ENCODE results near the gene MSTN.
A peak's percentile ranks its signal among the peaks of the same experiment; 100 is the strongest.
"Not testable (repeated sequence)": the region's sequence is repeated elsewhere in the genome, so short reads cannot be mapped to it uniquely, and the experiment has no call there.

Gene MSTN

GRCh38 chr2:190063624-190064023 is 1.1 kb upstream of the MSTN start:
- no peak for DNase-seq

GRCh38 chr2:190062053-190062452 is 476 bp downstream of the MSTN start:
- no peak for DNase-seq

GRCh38 chr2:190060626-190061025 is 1.9 kb downstream of the MSTN start:
- DNase-seq = no peak

DNA sequence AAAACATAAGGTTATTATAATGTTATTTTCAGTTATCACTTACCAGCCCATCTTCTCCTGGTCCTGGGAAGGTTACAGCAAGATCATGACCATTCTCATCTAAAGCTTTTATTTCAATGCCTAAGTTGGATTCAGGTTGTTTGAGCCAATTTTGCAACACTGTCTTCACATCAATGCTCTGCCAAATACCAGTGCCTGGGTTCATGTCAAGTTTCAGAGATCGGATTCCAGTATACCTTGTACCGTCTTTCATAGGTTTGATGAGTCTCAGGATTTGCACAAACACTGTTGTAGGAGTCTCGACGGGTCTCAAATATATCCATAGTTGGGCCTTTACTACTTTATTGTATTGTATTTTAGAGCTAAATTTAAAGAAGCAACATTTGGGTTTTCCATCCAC is 2.5 kb downstream of the MSTN start:
- no peak for DNase-seq

- DNase-seq = no peak
These were observed 9.1 kb downstream of the MSTN start for GRCh38 chr2:190053426-190053825.

GRCh38 chr2:190052307-190052706 is 10.2 kb downstream of the MSTN start:
- DNase-seq = no peak

GRCh38 chr2:190051223-190051622 is 11.3 kb downstream of the MSTN start:
- no peak for DNase-seq

- peak; percentile 21 for DNase-seq
These were observed 12.5 kb downstream of the MSTN start for GRCh38 chr2:190050001-190050400.

DNA sequence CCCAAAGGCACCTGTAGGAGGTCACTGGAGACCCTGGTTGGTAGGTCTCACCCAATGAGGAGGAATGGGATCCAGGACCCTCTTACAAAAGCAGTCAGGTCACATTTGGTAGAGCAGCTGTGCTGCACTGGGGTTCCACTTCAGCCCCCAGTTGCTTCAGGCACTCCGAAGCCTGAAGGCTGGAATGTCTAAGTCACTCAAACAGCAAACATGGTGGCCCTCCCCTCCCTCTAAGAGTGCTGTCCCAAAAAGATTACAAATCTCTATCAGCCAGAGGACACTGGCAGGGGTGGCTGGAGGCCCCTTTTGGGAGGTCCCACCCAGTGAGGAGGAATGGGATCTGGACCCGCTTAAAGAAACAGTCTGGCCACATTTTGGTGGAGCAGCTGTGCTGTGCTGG is 17.7 kb downstream of the MSTN start:
- DNase-seq = no peak

DNA sequence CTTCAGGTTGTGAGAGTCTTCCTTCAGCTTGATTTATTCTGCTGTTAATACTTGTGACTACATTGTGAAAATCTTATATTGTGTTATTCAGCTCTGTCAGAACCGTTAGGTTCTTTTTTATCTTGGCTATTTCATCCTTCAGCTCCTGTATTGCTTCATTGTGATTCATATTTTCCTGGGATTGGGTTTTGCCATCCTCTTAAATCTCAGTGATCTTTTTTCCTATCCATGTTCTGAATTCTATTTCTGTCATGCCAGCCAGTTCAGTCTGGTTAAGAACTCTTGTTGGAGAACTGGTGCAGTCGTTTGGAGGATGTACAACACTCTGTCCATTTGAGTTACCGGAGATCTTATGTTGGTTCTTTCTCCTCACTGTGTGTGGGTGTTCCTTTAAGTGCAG is 19.1 kb downstream of the MSTN start:
- DNase-seq = no peak

DNA sequence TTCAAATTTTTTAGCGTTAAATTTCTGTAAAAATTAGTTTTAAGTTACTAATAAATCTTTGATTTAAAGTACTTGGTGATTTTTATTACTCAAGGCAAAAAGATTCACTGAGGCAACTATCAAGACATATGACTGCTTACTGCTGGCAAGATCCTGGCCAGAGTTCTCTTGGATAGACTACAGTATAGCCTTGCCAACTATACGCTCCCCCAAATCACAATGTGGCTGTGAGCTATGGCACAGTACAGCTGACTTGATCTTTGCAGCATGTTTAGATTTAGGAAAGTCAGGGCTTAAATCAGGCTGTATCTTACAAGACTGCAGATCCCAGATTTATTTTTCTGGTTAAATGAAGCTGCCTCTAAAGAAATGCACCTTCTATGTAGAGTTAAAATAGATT is 26.5 kb downstream of the MSTN start:
- DNase-seq = no peak

DNA sequence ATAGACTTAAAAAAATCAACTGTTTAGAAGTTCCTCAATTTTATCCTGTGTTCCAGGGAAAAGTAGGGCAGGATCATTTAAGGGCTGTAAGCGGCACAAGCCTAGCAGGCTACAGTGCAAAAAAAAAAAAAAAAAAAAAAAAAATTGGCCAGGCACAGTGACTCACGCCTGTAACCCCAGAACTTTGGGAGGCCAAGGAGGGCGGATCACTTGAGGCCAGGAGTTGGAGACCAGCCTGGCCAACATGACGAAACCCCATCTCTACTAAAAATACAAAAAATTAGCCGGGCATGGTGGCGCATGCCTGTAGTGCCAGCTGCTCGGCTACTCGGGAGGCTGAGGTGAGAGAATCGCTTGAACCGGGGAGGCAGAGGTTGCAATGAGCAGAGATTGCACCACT is 28.1 kb downstream of the MSTN start:
- DNase-seq = not testable (repeated sequence)

DNA sequence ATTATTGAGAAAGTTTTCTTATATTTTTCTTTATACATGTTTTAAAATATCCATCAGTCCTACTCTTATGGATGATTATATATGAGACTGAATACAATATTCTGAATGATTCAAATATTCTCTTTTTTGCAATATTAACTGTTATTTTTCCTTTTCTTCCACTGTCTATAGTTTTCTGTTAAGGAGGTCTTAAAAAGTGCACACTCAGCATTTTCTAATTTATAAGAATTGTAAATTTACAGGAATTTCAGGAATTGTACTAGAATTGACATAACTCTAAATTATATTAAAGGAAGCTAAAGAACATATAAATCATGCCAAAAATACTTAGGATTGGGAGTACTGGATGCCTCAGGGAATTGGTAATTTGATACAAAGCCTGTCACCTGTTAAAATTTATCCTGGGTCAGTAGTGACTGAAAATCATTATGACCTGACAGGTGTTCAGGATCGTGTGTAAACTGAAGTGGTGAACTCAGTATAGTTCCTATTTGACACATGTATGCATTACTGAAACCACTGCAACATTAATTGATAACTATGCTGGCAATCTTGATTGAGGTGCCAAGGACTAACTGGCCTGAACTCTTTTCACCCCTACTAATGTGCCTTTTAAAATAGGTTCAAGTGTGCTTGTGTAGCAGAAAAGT is 30.4 kb downstream of the MSTN start:
- DNase-seq = no peak

- peak; percentile 57 for DNase-seq
These were observed 38.7 kb downstream of the MSTN start for GRCh38 chr2:190023860-190024259.

DNA sequence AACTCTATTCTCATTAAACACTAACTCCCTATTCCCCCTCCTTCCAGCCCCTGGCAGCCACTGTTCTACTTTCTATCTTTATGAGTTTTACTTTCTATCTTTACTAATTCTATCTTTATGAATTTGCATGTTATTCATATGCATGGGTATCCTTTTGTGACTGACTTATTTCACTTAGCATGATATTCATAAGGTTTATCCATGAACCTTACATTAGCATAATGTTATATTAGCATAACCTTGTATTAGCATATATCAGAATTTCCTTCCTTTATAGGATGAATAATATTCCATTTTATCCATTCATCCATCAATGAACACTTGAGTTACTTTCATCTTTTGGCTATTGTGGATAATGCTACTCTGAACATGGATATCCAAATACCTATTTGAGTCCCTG is 41.8 kb downstream of the MSTN start:
- DNase-seq = no peak

DNA sequence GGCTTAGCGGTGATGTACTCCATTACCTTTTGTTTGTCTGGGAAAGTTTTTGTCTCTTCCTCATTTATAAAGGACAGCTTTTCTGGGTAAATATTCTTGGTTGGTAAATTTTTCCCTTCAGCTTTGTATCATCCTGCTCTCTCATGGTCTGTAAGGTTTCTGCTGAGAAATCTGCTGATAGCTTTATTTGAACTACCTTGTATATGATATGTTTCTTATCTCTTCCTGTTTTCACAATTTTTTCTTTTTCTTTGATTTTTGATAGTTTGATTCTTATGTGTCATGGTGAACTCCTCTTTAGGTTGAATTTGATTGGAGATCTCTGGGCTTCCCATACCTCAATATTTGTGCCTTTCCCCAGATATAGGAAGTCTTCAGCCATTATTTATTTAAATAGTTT is 44.7 kb downstream of the MSTN start:
- DNase-seq = no peak

GRCh38 chr2:190015969-190016368 is 46.6 kb downstream of the MSTN start:
- DNase-seq = not testable (repeated sequence)
